Progenitor cell of endocrine pancreas (in vitro differentiated cells): ENCODE measurements around the gene IER5L. TPM values are rescaled to one million over a fixed set of nuclear protein-coding genes. Genes with fewer than 3 reads are reported as not detected.
"Not testable (repeated sequence)": the region's sequence is repeated elsewhere in the genome, so short reads cannot be mapped to it uniquely, and the experiment has no call there.

Experiments used
- DNase-seq: peaks from one replicate; pipeline ENCODE4 v3.0.0; 2021; ENCODE audit warnings: low spot score; ENCODE audit not compliant: unreplicated experiment
- H3K27ac Mint-ChIP-seq: 2 replicates; pipeline ENCODE4 v1.8.0; 2021; ENCODE audit warnings: mild to moderate bottlenecking, moderate library complexity, mixed read lengths
- H3K27me3 Mint-ChIP-seq: 2 replicates; pipeline ENCODE4 v1.8.0; 2021; ENCODE audit warnings: mixed read lengths
- H3K36me3 Mint-ChIP-seq: 2 replicates; pipeline ENCODE4 v1.8.0; 2022; ENCODE audit warnings: mixed read lengths; ENCODE audit not compliant: insufficient read depth
- H3K4me1 Mint-ChIP-seq: 2 replicates; pipeline ENCODE4 v1.8.0; 2021; ENCODE audit warnings: low read depth, mixed read lengths
- H3K4me3 Mint-ChIP-seq: 2 replicates; pipeline ENCODE4 v1.8.0; 2021; ENCODE audit warnings: low read depth, mild to moderate bottlenecking, moderate library complexity, mixed read lengths
- H3K9me3 Mint-ChIP-seq: 2 replicates; pipeline ENCODE4 v1.8.0; 2021; ENCODE audit warnings: low read depth, mixed read lengths
- total RNA-seq: library from RNA; stranded (reverse); gene quantifications from 2 replicates; pipeline ENCODE4 v1.2.1, GENCODE V29; 2021
- TF ChIP-seq, protein P1 (sequence below): fragments of 200-600 bp; sonication (generic); IDR thresholded peaks from one replicate; pipeline ENCODE4 v1.5.0; 2021; ENCODE audit warnings: antibody characterized with exemption, mild to moderate bottlenecking; ENCODE audit not compliant: unreplicated experiment

Gene IER5L
- total RNA-seq, 1 donor from 2014 or later, result 21.8 TPM

GRCh38 chr9:129199044-129199435 is 21.0 kb upstream of the IER5L start:
- Mint-ChIP-seq H3K27me3 (peaks cover 18% of the 10 kb centered on the region), H3K27ac (no peak overlapping the region), H3K36me3 (no peaks in the 10 kb centered on the region), H3K9me3 (no peaks in the 10 kb centered on the region), H3K4me3 (no peak overlapping the region), H3K4me1 (no peaks in the 10 kb centered on the region)
- TF ChIP-seq, protein P1, sequence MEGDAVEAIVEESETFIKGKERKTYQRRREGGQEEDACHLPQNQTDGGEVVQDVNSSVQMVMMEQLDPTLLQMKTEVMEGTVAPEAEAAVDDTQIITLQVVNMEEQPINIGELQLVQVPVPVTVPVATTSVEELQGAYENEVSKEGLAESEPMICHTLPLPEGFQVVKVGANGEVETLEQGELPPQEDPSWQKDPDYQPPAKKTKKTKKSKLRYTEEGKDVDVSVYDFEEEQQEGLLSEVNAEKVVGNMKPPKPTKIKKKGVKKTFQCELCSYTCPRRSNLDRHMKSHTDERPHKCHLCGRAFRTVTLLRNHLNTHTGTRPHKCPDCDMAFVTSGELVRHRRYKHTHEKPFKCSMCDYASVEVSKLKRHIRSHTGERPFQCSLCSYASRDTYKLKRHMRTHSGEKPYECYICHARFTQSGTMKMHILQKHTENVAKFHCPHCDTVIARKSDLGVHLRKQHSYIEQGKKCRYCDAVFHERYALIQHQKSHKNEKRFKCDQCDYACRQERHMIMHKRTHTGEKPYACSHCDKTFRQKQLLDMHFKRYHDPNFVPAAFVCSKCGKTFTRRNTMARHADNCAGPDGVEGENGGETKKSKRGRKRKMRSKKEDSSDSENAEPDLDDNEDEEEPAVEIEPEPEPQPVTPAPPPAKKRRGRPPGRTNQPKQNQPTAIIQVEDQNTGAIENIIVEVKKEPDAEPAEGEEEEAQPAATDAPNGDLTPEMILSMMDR, result no peak
- no peak for DNase-seq

GRCh38 chr9:129198319-129199043 is 20.4 kb upstream of the IER5L start:
- H3K4me1 Mint-ChIP-seq, result no peaks in the 10 kb centered on the region
- TF ChIP-seq, protein P1, result no peak
- no peaks in the 10 kb centered on the region for H3K9me3 Mint-ChIP-seq
- no peak overlapping the region for H3K4me3 Mint-ChIP-seq
- DNase-seq, result no peak
- H3K27ac Mint-ChIP-seq, result no peak overlapping the region
- H3K36me3 Mint-ChIP-seq, result no peaks in the 10 kb centered on the region
- peaks cover 18% of the 10 kb centered on the region for H3K27me3 Mint-ChIP-seq

- H3K36me3 Mint-ChIP-seq, result no peaks in the 10 kb centered on the region
- no peaks in the 10 kb centered on the region for H3K4me1 Mint-ChIP-seq
- no peaks in the 10 kb centered on the region for H3K9me3 Mint-ChIP-seq
- no peak for DNase-seq
- no peak overlapping the region for H3K4me3 Mint-ChIP-seq
- no peak overlapping the region for H3K27ac Mint-ChIP-seq
- TF ChIP-seq, protein P1, result no peak
- H3K27me3 Mint-ChIP-seq, result peaks cover 18% of the 10 kb centered on the region
These were observed 19.9 kb upstream of the IER5L start for GRCh38 chr9:129197978-129198318.

DNA sequence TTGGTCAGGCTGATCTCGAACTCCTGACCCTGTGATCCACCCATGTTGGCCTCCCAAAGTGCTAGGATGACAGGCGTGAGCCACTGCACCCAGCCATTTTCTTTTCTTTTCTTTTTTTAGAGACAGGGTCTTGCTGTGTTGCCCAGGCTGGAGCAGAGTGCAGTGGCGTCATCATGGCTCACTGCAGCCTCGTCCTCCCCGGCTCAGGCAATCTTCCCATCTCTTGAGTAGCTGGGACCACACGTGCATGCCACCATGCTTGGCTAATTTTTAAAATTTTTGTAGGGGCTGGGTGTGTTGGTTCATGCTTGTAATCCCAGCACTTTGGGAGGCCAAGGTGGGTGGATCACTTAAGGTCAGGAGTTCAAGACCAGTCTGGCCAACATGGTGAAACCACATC is 19.0 kb upstream of the IER5L start:
- H3K4me1 Mint-ChIP-seq, H3K36me3 Mint-ChIP-seq, DNase-seq, H3K9me3 Mint-ChIP-seq, H3K4me3 Mint-ChIP-seq, H3K27ac Mint-ChIP-seq: not testable (repeated sequence)
- H3K27me3 Mint-ChIP-seq, result peaks cover 18% of the 10 kb centered on the region

DNA sequence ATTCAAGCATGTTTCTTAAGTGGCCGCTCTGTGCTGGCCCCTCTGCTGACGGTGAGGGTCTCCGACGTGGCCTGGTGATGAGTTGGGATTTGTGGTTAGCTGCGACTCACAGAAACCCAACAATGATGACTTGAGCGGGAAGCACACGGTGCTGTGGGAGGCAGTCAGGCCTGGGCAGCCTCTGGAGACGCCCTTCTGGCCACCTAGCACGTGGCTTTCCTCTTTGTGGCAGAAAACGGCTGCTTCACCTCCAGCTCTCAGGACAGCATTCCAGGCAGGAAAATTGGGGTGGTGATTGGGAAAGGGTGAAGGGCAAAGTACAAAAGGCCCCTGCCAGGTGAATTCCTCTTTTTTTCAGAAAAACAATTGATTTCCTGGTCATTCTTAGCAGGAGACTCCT is 17.5 kb upstream of the IER5L start:
- TF ChIP-seq, protein P1, result no peak
- H3K4me1 Mint-ChIP-seq, result no peaks in the 10 kb centered on the region
- H3K36me3 Mint-ChIP-seq, result peaks cover 2% of the 10 kb centered on the region
- H3K9me3 Mint-ChIP-seq, result no peaks in the 10 kb centered on the region
- no peak overlapping the region for H3K4me3 Mint-ChIP-seq
- H3K27me3 Mint-ChIP-seq, result peaks cover 18% of the 10 kb centered on the region
- no peak for DNase-seq
- H3K27ac Mint-ChIP-seq, result no peak overlapping the region

GRCh38 chr9:129194221-129194620 is 16.2 kb upstream of the IER5L start:
- H3K27ac Mint-ChIP-seq, result no peak overlapping the region
- no peak for DNase-seq
- TF ChIP-seq, protein P1, result no peak
- H3K27me3 Mint-ChIP-seq, result peaks cover 18% of the 10 kb centered on the region
- peaks cover 2% of the 10 kb centered on the region for H3K36me3 Mint-ChIP-seq
- H3K4me1 Mint-ChIP-seq, result no peaks in the 10 kb centered on the region
- H3K9me3 Mint-ChIP-seq, result no peaks in the 10 kb centered on the region
- no peak overlapping the region for H3K4me3 Mint-ChIP-seq
